ENCODE measurements around the gene CTR9. TPM values are rescaled to one million over a fixed set of nuclear protein-coding genes. Genes with fewer than 3 reads are reported as not detected.

The CTR9 gene
- total RNA-seq, 1 donor from 2014 or later = 30.2 TPM

- TF ChIP-seq CTCF (IDR thresholded peaks at IDR 0.05) = no peak
- H3K9me3 ChIP-seq = no peaks in the 10 kb centered on the region
- H3K27ac ChIP-seq = no peak overlapping the region
- peaks cover 47% of the 10 kb centered on the region for H3K36me3 ChIP-seq
- DNase-seq (no peak), ATAC-seq (no peak)
- intact Hi-C loops (cut with DNase I) = no loop called here
- H3K27me3 ChIP-seq (ENCODE audit: low read depth) = no peaks in the 10 kb centered on the region
- H3K4me1 ChIP-seq = peaks cover 12% of the 10 kb centered on the region
- H3K4me3 ChIP-seq = peak overlapping the region; percentile 81
Measured at GRCh38 chr11:10752486-10752885, 1.4 kb downstream of the CTR9 start.

- intact Hi-C loops (cut with DNase I) = no loop called here
- H3K4me1 ChIP-seq = no peaks in the 10 kb centered on the region
- TF ChIP-seq CTCF (IDR thresholded peaks at IDR 0.05) = no peak
- DNase-seq (no peak), ATAC-seq (no peak)
- H3K9me3 ChIP-seq = no peaks in the 10 kb centered on the region
- peaks cover 47% of the 10 kb centered on the region for H3K36me3 ChIP-seq
- no peaks in the 10 kb centered on the region for H3K27me3 ChIP-seq (ENCODE audit: low read depth)
- H3K27ac ChIP-seq = no peak overlapping the region
- no peak overlapping the region for H3K4me3 ChIP-seq
Measured at GRCh38 chr11:10758957-10759356, 7.9 kb downstream of the CTR9 start.

GRCh38 chr11:10761085-10761698, 10.1 kb downstream of the CTR9 start:
- intact Hi-C loops (cut with DNase I) = no loop called here
- no peak for DNase-seq
- no peaks in the 10 kb centered on the region for H3K27me3 ChIP-seq (ENCODE audit: low read depth)

GRCh38 chr11:10762185-10762584, 11.1 kb downstream of the CTR9 start:
- Histone ChIP-seq H3K4me3 (no peak overlapping the region), H3K36me3 (peaks cover 15% of the 10 kb centered on the region), H3K4me1 (no peaks in the 10 kb centered on the region), H3K9me3 (no peaks in the 10 kb centered on the region), H3K27ac (no peak overlapping the region), H3K27me3 (ENCODE audit: low read depth) (no peaks in the 10 kb centered on the region)
- intact Hi-C loops (cut with DNase I) = no loop called here
- ATAC-seq (no peak), DNase-seq (no peak)
- TF ChIP-seq CTCF (IDR thresholded peaks at IDR 0.05) = no peak

More at GRCh38 chr11:10761085-10761698, 10.1 kb downstream of the CTR9 start:
- no peaks in the 10 kb centered on the region for H3K9me3 ChIP-seq
- TF ChIP-seq CTCF (IDR thresholded peaks at IDR 0.05) = no peak
- no peak overlapping the region for H3K4me3 ChIP-seq
- H3K36me3 ChIP-seq = peaks cover 25% of the 10 kb centered on the region
- H3K4me1 ChIP-seq = no peaks in the 10 kb centered on the region
- no peak overlapping the region for H3K27ac ChIP-seq
- ATAC-seq = no peak

GRCh38 chr11:10762913-10763421, 11.9 kb downstream of the CTR9 start:
- DNase-seq (no peak), ATAC-seq (no peak)
- intact Hi-C loops (cut with DNase I) = no loop called here
- Histone ChIP-seq H3K9me3 (no peaks in the 10 kb centered on the region), H3K27me3 (ENCODE audit: low read depth) (no peaks in the 10 kb centered on the region), H3K36me3 (peaks cover 7% of the 10 kb centered on the region), H3K4me1 (no peaks in the 10 kb centered on the region), H3K4me3 (no peak overlapping the region), H3K27ac (no peak overlapping the region)
- no peak for TF ChIP-seq CTCF (IDR thresholded peaks at IDR 0.05)
